Left kidney (tissue), 2 donors: Measurements from ENCODE around the gene MYZAP. TPM values are rescaled to one million over a fixed set of nuclear protein-coding genes. Genes with fewer than 3 reads are reported as not detected.
A peak's percentile ranks its signal among the peaks of the same experiment; 100 is the strongest.

ENCODE experiments used
- DNase-seq: peaks from one replicate; pipeline ENCODE4 v3.0.0-alpha.2; 2013
- polyA plus RNA-seq: library from polyadenylated mRNA; unstranded; fragments of 120-200 nt; gene quantifications from one replicate; pipeline ENCODE4 v1.2.1, GENCODE V29; 2013; ENCODE audit not compliant: insufficient read length

The MYZAP gene
- polyA plus RNA-seq, 1 donor, result 5.3 TPM

- DNase-seq, result no peak
These were observed 105.9 kb downstream of the MYZAP start for GRCh38 chr15:57697588-57697987.

GRCh38 chr15:57698243-57698642, 106.5 kb downstream of the MYZAP start:
- no peak for DNase-seq

DNA sequence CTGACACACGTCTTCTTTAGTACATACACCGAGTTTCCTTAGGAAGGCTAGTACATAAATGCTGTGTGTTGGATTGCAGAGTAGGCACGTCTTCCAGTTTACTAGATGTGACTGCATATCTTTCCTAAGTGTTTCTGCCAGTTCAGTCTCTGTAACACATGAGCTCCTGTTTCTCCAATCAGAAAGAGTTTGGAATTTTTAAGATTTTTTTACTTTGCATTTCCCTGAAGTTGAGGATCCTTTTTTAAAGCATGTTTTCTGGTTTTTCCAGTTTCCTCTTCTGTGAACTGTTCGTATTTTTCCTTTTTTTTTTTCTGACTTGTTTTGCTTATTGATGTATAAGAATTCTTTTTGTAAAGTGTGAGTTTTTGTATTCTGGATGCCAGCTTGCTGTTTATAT, 107.3 kb downstream of the MYZAP start:
- no peak for DNase-seq

DNA sequence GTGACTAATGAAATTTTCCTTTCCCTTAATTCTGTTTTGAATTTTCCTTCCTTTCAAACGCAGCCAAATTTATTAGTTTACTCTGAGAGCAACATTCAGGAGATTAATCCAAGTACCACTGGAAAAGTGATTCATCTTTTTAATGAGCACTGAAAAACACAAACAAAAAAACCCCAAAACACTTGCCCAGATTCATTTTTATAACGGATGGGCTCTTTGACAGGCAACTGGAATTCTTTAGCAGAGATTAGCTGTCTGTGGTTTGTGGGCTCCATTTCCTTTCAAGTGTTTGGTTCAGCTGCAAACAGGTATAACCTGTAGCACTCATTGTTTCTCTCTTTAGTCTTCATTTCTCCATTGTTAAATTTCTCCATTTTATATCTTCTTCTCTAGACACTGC, 111.7 kb downstream of the MYZAP start:
- DNase-seq, result no peak

DNA sequence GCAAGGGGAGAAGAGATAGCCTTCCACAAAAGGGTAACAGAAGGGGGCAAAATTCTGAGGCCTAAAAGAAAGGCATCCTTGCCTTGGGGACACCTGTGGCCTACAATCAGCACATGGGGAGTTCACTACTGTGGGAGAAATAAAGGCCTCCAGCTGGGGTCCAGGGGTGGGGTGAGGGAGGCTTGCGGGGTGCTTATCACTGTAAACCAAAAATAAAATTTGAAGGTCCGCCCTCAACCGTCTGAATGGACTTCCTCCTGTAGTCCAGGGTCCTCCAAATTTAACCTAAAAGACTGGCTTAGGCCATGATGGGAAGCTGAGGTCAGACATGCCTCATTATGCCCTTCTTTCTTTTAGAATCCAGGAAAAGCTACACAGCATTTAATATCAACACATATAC, 112.7 kb downstream of the MYZAP start:
- no peak for DNase-seq

DNA sequence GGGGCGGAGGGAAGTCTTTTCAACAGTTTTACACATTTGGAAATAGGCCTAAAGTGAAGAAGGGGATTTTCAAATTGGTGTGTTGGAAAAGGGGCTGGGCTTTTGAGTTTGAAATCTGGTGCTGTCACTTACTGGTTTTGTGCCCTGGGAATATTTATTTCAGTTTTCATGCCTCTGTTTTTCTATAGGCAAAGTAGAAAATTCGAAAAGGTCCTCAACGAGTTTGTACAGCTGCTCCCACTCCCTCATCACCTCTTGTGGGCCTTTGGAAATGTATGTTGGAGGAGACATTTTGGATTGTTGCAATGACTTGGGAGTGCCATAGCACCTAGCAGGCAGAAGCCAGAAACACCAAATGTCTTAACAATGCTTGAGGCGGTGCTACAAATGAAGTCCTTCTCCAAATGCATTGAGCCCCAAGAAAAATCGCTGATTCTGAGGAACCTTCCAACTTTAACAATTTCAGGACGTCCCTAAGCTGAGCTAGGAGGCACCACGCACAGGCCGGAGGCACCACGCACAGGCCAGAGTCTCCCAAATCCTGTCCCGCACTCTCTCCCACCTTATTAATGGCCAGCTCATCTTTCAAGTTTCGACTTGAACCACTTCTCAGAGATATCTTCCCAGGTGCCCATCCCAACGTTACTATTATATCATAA, 114.2 kb downstream of the MYZAP start:
- DNase-seq, result no peak

DNA sequence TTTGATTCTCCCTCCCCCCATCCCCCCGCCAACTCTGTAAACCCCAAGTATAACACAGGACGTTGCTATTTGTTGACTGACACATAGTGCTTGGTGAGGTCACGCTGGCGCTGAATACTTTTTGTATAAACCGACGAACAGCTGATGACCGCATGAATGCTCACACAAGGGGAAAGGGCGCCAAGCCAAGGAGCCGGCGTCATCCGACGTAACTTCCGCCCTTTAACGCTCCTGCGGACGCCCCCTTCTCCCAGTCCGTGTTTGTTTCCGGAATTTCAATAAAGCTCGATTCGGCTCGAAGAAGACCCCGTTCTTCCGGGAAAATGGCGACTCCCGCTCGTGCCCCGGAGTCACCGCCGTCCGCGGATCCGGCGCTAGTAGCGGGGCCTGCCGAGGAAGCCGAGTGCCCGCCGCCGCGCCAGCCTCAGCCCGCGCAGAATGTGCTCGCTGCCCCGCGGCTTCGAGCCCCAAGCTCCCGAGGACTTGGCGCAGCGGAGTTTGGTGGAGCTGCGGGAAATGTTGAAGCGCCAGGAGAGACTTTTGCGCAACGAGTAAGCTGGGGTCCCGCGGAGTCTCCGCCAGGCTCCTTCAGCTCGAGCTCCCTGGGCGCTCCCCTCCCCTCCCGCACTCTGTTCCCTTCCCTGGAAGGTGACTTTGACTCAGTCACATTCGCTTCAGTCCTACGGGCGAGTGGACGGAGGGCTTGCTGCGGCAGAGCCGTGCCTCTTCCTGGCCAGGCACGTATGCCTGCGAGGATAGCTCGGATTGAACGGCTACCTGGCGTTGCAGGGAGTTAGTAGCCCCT, 114.9 kb downstream of the MYZAP start, which contains the start of gene POLR2M:
TSS of gene POLR2M (plus strand) at position 310 of the 805 bp plus-strand sequence. CDS start at position 439, 129 bp downstream.
- peak; percentile 98 for DNase-seq

GRCh38 chr15:57708047-57708446, 116.3 kb downstream of the MYZAP start:
- DNase-seq, result no peak

DNA sequence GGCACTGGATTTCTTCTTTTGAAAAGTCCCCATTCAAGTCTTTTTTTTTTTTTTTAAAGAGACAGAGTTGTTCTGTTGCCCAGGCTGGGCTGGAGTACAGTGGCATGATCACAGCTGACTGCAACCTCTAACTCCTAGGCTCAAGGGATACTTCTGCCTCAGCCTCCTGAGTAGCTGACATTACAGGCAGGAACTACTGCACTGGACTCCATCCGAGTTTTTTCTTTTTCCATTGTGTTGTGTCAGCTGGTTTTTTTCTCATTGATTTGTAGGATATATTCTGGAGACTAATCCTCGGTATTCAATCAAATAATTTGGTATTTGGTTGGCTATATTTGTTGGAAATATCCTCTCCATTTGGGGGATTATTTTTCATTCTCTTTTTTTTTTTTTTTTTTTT, 126.6 kb downstream of the MYZAP start:
- DNase-seq, result no peak

GRCh38 chr15:57720867-57721266, 129.2 kb downstream of the MYZAP start:
- peak; percentile 60 for DNase-seq

GRCh38 chr15:57726411-57726810, 134.7 kb downstream of the MYZAP start:
- no peak for DNase-seq

- no peak for DNase-seq
These were observed 135.3 kb downstream of the MYZAP start for GRCh38 chr15:57727031-57727430.

DNA sequence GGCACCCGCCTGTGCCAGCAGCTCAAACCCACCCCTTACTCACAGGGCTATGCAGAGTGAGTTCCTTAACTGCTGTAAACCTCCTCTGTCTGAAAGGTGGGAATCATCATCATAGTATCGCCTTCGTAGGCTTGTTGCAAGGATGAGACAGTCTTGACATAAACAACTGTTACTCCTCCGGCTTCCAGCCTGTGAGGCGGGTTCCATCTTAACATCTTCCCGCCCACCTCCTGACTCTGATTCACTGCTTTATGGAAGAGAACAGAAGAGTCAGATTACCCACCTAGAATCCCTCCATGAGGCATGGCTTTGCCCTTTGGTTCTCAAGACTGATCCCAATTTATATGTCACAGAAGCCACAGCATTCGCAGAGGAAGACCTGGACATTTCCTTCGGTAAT, 136.7 kb downstream of the MYZAP start:
- DNase-seq, result no peak

DNA sequence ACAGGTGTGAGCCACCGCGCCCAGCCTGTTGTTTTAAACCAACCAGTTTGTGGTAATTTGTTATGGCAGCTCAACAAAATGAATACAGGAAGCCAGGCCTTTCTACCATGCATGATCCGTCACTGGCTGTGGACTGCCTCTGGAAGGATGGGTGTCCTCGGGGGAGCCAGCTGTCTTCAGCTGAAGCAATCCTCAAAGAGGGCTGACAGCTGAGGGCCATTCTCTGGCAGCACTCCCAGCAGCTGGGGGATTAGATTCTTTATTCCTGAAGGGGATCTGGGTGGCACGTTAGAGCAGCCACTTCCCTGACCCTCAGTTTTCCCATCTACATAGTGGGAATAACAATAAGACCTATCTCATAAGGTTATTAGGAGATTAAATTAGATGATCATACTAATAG, 139.2 kb downstream of the MYZAP start:
- no peak for DNase-seq

- DNase-seq, result no peak
These were observed 139.9 kb downstream of the MYZAP start for GRCh38 chr15:57731530-57732103.

DNA sequence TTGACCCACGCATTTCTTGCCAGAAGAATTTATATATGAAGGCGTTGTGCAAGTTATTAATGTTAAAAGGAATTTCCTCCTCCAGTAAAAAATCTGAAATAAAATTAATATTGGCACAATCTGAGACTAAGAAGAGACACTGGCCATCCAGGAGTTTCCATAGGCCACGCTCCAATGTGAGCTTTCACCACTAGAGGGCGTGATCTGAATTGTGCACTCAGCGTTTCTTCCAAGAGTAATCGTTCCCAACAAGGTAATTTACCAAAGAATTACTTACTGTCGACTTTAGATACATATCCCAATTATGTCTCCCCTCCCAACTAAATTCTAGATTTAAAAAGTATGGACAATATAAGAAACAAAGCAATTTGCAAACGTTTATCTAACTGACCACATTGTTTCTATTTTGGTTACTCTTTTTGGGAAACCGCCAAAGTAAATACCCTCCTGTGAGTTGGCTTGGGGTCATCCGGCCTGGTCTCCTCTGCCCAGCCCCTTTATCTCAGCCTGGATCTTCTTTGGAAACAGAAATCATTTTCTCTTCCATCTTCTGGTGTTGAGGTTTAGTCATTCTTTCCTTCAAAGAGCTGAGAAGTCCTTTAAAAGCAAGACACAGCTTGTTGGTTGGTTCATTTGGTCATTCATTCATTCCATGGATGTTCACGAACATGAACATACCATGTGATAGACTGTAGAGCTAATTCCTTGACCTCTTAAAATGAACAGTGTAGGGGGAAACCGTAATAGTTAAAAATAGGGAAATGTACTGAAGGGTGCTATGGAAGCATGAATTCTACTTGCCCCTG, 141.0 kb downstream of the MYZAP start:
- peak; percentile 62 for DNase-seq

DNA sequence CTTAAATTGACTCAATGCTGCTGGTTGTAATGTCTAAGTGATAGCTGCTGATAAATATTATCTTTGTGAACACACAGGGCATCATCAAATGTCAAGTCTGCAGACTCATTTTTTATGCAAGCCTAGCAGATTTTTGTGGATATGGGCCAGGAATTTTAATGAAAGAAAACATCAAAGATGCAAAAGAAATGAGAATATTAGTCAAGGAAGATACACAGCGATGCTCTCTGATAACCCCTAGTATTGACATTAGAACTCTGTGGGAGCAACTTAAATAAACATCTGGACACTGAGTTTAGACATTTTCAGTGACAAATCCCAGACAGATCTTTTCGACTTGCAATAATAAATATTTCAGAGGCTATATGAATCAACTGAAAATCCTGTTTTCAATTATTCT, 143.2 kb downstream of the MYZAP start:
- DNase-seq, result peak; percentile 52

Other genes with a start within 250 kb of the MYZAP start
- gene CGNL1, start 215.4 kb upstream of the MYZAP start, polyA plus RNA-seq, result 63.7 TPM
- gene POLR2M, start 114.8 kb downstream of the MYZAP start, polyA plus RNA-seq, result 96.7 TPM